ENCODE results near the gene RD3L. TPM values are rescaled to one million over a fixed set of nuclear protein-coding genes. Genes with fewer than 3 reads are reported as not detected.

RD3L gene
- total RNA-seq, 1 experiment from 2014 or later = not detected

- no peaks in the 10 kb centered on the region for H3K79me2 ChIP-seq (ENCODE audit: insufficient read depth, low read length)
- H4K20me1 ChIP-seq (ENCODE audit: control insufficient read depth, insufficient read depth, insufficient read length) = peaks cover 2% of the 10 kb centered on the region
- no peak overlapping the region for H2BK12ac ChIP-seq (ENCODE audit: insufficient read length, low read depth, low read length)
- H2AFZ ChIP-seq (ENCODE audit: low read length) = no peak overlapping the region
- no peak overlapping the region for H3K18ac ChIP-seq (ENCODE audit: insufficient read length, low read depth, low read length)
- H4K8ac ChIP-seq (replicated peaks; ENCODE audit: insufficient read length, low read depth, low read length) = no peak overlapping the region
- Mint-ChIP-seq H3K27ac (no peak overlapping the region), H3K36me3 (ENCODE audit: insufficient read depth in 1 of 3, low read depth in 3 of 3) (peaks cover 3 to 5% (median 5%) of the 10 kb centered on the region in 3 experiments; a peak in 3 of 7 replicates), H3K9me3 (peaks cover 5 to 6% of the 10 kb centered on the region in 2 experiments), H3K27me3 (ENCODE audit: low read depth) (peaks cover 8% of the 10 kb centered on the region), H3K4me3 (no peak overlapping the region), H3K4me1 (peaks cover 0 to 6% of the 10 kb centered on the region in 2 experiments; a peak in 2 of 4 replicates)
- H3K9ac ChIP-seq (ENCODE audit: extremely low read depth, insufficient read length, low read length) = no peak overlapping the region
- no CpG with 5 or more reads among the region's 6 CpGs for WGBS (ENCODE audit: extremely low coverage, insufficient read length, low lambda C conversion rate)
- no peak for DNase-seq
- H3K56ac ChIP-seq (ENCODE audit: insufficient read length, low read depth, low read length) = no peak overlapping the region
- no peaks in the 10 kb centered on the region for H3K79me1 ChIP-seq (ENCODE audit: insufficient read depth, low read depth, low read length, poor library complexity, severe bottlenecking)
- H3K14ac ChIP-seq (ENCODE audit: insufficient read depth, low read length) = no peak overlapping the region
- H2BK20ac ChIP-seq (ENCODE audit: low read depth, low read length, poor library complexity, severe bottlenecking) = no peak overlapping the region
- H4K91ac ChIP-seq (ENCODE audit: insufficient read length, low read depth, low read length) = no peak overlapping the region
- no peak overlapping the region for H2BK120ac ChIP-seq (ENCODE audit: low read depth, low read length, poor library complexity, severe bottlenecking)
- H3K4ac ChIP-seq (ENCODE audit: low read depth, low read length) = no peak overlapping the region
- H3K23ac ChIP-seq (ENCODE audit: insufficient read length, low read depth, low read length) = no peak overlapping the region
- H2BK15ac ChIP-seq (ENCODE audit: low read depth, low read length) = no peak overlapping the region
- no peaks in the 10 kb centered on the region for H3K9me3 ChIP-seq (ENCODE audit: control insufficient read depth, low read depth, low read length)
- H2BK5ac ChIP-seq (ENCODE audit: insufficient read length, low read length) = no peak overlapping the region
- no peak overlapping the region for H4K5ac ChIP-seq (ENCODE audit: insufficient read length, low read depth, low read length)
- H3K27me3 ChIP-seq (ENCODE audit: insufficient read depth, low read length) = no peaks in the 10 kb centered on the region
- H3K4me1 ChIP-seq (ENCODE audit: insufficient read depth, low read length) = no peaks in the 10 kb centered on the region
- no peak overlapping the region for H3K27ac ChIP-seq (ENCODE audit: insufficient read length, low read depth, low read length)
- H3T11ph ChIP-seq (ENCODE audit: low read length) = no peak overlapping the region
- no peaks in the 10 kb centered on the region for H3K23me2 ChIP-seq (ENCODE audit: insufficient read length, low read depth, low read length, poor library complexity, severe bottlenecking)
- no peak overlapping the region for H2AK5ac ChIP-seq (ENCODE audit: insufficient read length, low read length)
- no peak for TF ChIP-seq CTCF (conservative IDR thresholded peaks at IDR 0.05)
- H3K4me2 ChIP-seq (ENCODE audit: insufficient read depth, insufficient read length, low read length) = no peak overlapping the region
Measured at GRCh38 chr14:103896578-103896977, 45.8 kb downstream of the RD3L start.

Data from H9 (cell line).